RCC 7860 (cell line): ENCODE data around the gene TREML4.
A peak's percentile ranks its signal among the peaks of the same experiment; 100 is the strongest.
"Not testable (repeated sequence)": the region's sequence is repeated elsewhere in the genome, so short reads cannot be mapped to it uniquely, and the experiment has no call there.

ENCODE experiments used
- DNase-seq: peaks from one replicate; pipeline ENCODE4 v3.0.0-alpha.2; 2015; ENCODE audit warnings: low spot score
- FAIRE-seq: peaks from 2 replicates; lab custom pipeline; 2012; peaks lifted over from hg19 to GRCh38; lab: Jason Lieb, UNC

TREML4 gene, protein sequence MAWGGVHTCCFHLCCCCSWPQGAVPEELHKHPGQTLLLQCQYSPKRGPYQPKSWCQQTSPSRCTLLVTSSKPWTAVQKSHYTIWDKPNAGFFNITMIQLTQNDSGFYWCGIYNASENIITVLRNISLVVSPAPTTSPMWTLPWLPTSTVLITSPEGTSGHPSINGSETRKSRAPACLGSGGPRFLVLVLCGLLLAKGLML

DNA sequence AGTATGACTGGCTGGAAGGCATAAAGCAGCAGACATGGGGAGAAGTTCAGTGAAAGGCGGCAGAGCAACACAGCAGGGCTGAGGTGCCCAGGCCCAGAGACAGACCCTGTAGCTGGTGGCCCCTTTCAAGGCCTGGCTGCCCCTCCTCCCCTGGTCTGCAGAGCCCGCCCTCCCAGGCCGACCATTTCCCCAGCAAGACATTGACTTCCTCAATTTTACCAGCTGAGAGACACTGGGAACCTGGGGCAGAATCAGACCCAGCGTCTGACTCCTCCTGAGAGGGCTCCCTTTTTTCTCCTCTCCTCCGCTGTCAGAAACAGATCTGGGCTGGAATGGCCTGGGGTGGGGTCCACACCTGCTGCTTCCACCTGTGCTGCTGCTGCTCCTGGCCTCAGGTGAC, at the start of gene TREML4:
TSS of gene TREML4 (plus strand) at position 254 of the 400 bp plus-strand sequence. CDS start at position 333, 79 bp downstream.
- no peak for DNase-seq

DNA sequence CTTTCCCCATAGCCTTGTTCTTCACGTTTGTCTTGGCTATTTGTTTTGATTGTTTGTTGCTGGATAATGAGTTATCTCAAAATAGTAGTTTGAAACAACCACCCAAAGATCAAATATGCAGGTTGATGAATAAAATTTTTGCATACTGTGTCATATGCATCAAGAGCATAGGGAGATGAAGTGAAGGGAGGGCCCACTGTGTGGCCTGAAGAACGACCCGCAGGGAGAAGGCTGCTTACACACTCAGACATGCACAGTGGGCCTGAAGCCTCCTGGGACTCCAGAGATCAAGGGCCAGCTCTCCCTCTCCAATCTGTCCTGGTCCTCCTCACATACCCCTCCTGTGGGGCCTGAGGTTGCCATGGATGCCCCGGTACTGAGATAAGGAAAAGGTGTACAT, 49.0 kb upstream of the TREML4 start:
- FAIRE-seq (no peak), DNase-seq (no peak)

More for the DNA sequence above, at the start of gene TREML4:
- no peak for FAIRE-seq

DNA sequence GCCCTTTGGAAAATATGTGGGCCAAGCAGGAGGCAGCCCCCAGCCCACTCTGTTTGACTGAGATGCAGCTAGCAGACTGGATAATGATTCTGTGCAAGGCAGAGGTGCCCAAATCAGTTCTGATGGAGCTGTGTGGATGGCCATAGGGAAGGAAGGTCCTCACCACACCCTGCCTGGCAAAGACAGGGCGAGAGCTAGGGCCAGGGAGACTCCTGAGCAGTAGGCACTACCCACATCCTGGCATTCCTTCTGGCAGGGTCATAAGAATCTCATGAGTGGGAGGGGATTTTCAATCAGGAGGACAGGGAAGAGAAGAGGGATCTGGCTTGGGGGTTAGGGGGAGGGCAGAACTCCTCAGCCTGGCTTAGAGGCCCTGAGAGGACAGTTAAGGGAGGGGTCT, 46.6 kb upstream of the TREML4 start:
- DNase-seq (no peak), FAIRE-seq (no peak)

DNA sequence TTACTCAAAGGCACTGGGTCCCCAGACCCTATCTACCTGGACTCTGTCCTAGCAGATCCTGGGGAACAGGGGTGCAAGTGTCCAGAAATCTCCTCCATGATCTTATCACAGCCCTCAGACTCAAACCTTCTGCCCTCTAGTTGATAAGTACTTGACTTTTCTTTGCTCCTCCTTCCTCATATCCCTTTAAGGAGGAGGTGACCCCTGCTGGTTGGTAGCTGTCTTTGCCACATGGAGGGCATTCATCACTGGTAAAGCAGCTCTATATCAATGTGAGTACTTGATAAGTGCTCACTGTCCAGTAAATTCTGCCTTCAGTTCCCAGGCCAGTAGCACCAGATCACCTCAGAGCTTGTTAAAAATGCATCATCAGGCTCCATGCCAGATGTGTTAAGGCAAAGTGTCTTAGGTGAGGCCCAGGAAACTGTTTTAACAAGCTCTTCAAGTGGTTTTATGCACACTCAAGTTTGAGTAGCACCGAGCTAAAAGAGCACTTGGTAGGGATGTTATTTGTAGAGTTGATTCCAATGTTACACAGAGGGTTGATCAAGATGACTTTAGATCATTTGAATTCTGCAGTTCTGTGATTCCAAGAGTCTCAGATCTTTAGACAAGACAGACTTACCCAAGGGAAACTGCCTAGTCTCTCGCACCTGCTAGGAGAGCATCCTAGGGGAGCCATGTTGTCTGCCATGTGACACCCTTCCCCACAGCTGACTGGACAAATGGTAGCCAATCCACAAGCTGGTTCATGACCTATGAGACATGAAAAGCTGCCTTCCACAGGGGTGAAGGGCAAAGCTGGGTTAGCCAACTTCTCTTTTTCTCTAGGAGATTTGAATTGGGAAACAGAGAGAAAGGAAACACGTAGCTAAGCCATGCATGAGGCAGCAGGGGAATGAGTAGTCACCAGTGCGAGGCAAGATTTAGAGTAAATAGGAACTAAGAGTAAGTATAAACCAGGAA, 45.8 kb upstream of the TREML4 start:
- no peak for FAIRE-seq
- peak; percentile 17 for DNase-seq

DNA sequence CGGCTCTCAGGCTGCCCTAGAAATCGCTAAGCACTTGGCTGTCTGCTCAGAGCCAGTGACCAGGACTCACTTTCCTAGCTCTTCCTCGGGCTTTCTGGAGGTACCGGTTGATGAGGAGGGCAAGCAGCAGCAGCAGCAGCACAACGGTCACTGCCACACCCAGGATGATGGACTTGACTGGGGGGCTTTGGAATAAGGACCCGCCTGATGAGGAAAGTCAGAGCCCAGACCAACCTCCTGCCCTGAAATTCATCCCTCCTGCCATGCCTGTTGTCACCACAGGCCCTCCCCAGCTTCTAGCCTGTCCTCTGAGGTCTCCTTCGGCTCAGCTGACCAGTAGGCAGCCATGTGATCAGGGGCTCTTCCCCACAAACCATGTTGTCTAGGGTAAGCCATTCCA, 43.4 kb upstream of the TREML4 start:
- no peak for DNase-seq
- no peak for FAIRE-seq

DNA sequence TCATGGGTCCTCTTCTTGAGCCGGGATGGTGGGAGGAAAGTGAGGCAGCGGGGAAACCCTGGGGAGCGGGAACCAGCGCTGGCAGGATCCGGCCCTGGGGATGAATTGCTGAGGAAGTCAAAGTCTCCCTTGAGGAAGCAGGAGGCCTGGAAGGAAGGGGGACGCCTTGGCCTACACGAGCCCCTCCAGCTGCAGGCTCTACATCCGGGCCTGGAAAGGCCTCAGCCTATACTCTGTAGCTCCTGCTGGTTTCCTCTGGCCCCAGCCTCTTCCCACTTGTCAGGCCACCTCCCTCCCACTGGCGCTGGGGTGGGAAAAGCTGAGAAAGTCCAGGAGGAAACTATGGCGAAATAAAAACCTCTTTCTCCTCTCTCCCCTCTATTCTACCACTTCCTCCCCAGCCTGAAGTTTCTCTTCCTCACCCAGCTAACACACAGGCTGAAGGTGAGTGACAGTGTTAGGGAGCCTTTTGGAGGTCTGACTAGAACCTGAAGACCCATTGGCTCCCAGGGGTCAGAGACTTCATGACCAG, 42.1 kb upstream of the TREML4 start:
- DNase-seq (no peak), FAIRE-seq (no peak)

DNA sequence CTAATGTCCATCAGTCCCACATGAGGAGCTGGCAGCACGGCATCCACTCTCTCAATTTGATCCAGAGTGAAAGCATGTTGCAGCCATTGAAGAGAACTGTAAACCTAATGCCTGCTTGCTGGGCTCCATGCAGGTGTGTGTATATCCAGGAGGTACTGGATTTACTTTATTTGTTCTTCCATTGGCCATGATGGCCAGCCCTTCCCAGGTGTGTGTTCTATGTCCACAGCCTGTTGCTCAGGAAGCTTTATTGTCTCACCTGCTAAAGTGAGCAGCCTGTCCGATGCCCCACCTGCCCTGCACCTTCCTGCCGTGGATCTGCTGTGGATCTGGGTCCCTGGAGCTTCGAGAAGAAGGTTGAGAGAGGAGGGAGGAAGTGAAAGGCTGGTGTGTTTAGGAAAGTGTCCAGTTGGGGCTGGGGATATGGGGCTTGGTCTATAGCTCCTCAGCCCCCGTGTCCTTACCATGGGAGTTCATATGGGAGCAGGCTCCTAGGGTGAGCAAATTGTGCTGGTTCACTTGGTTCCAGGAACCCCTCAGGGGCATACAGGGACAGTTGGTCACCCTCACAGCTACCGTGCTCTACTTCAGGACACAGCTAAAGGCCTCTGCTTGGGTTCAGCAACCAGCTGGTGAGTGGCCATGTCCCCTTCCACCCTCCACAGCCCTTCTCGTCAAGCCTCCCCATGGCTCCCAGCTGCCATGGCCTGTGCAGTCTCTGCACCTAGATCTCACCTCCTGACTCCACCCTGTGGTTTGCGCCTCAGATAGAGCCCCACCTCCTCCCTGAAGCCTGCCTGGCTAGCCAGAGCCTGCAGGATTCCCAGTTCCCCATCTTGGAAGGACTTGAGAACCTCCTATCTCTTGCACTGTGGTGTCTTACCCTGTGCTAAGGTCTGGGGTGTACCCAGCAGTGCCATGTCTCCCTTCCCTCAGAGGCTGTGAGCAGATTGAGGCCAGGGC, 39.9 kb upstream of the TREML4 start:
- no peak for FAIRE-seq
- no peak for DNase-seq

DNA sequence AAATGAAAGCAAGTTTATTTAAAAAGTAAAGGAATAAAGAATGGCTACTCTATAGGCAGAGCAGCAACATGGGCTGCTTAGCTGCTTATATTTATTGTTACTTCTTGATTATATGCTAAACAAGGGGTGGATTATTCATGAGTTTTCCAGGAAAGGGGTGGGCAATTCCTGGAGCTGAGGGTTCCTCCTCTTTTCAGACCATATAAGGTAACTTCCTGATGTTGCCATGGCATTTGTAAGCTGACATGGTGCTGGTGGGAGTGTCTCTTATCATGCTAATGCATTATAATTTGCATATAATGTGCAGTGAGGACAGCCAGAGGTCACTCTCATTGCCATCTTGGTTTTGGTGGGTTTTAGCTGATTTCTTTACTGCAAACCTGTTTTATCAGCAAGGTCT, 39.1 kb upstream of the TREML4 start:
- FAIRE-seq, DNase-seq: not testable (repeated sequence)

DNA sequence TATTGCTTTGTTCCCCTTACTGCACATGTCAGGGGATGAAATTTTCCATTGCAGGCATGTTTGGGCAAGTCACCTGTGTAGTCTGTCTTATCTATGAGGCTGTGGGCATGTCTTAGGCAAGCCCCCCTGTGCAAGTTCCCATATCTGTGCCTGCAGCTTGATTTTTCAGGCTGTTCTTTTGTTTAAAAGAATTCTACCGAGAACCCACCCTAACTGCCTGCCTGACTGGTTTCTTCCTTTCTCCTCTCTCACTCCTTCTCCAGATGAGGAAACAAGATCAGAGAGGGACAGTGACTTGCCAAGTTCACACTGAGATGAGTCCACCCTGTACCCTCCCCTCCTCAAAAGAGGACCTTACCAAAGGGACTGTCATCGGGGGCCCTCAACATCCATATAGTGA, 38.2 kb upstream of the TREML4 start:
- DNase-seq (no peak), FAIRE-seq (no peak)

DNA sequence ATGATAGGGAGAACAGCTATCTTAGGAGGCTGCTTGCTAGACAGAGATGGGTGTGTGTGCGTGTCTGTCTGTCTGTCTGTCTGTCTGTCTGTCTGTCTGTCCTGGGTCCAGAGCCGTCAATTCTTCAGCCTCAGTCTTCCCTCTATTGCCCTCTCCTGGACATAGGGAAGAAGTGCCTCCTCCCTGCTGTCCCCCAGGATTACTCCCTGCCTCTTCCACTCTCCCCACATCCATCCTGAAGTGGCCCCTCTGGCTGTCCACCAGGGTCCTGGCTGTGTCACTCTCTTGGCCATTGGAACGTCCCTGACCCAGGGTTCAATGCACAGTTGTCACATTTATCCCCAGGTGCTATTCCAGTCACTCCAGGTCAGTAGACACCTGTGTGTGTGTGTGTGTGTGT, 37.4 kb upstream of the TREML4 start:
- no peak for DNase-seq
- no peak for FAIRE-seq

DNA sequence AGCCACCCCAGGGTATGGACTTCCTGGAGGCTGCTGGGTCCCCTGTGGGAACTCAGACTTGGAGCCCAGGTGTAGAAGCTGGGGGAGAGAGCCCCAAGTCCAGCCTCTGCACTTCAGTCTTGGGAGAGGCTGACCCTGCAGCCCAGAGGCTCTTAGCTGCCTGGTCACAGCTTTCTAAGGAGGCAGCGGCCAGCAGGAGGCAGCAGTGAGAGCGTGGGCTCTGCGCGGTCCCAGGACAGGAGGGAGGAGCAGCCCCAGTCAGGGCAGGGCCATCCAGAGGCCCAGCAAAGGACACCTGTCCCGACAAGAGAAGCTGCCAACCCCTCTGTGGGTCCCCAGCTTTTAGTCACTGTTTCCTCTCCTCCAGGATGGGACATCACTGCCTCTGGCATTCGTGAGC, 36.6 kb upstream of the TREML4 start:
- FAIRE-seq = no peak
- DNase-seq = no peak

DNA sequence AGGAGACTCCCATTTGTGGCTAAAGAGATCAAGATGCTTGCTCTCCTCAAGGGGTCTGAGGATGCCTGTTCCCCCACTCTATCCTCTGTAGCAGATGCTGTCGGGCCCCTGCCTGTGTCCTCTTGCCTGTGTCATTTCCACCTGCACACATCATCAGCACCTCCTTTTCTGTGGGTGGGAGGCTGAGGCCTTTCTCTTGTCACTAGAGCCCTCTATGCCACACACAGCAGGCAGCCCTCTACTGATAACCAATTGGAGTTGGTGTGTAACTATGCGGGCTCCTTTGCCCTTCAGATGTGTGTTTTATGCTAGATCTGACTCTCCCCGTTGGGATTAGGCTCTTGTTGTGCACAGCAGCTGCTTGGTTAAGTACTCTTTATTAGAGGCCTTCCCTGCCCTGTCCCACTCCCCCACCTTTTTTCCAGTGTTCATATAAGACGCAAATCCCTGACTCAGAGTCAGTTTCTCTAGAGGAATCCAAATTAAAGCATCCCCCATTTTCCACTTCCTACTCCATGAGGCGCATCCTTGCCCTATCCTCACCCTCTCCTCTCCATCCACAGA, 34.9 kb upstream of the TREML4 start:
- FAIRE-seq (no peak), DNase-seq (no peak)

DNA sequence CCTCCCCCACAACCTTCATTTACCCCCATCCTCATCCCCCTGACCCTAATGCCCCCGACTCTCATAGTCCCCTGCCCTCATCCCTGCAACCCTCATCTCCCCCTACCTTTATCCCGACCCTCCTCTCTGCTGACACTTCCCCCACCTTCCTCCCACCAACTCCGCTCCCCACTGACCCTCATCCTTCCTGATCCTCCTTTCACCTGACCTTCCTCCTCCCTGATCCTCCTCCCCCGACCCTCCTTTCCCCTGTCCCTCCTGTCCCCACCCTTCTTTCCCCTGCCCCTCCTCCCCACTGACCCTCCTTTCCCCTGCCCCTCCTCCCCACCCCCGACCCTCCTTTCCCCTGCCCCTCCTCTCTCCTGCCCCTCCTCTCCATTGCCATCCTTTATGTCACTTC, 34.3 kb upstream of the TREML4 start:
- DNase-seq (no peak), FAIRE-seq (no peak)

DNA sequence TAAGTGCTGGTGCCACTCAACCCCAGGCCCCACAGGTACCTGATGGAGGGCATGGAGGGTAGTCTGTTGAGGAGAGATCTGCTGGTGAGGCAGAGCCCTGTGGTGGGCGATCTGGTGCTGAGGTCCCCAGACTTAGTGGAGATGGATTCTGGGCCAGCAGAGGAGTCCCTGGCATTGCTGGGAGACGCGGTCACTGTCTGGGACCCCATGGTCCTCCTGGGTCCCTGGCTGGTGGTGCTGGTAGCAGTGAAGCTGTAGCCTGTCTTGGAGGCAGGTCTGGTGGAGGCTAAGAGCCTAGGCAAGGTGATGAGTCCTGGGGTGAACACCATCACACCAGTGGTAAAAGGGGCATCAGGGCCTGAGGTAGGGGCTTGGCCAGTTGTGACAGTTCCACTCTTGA, 33.8 kb upstream of the TREML4 start:
- FAIRE-seq = no peak
- no peak for DNase-seq

DNA sequence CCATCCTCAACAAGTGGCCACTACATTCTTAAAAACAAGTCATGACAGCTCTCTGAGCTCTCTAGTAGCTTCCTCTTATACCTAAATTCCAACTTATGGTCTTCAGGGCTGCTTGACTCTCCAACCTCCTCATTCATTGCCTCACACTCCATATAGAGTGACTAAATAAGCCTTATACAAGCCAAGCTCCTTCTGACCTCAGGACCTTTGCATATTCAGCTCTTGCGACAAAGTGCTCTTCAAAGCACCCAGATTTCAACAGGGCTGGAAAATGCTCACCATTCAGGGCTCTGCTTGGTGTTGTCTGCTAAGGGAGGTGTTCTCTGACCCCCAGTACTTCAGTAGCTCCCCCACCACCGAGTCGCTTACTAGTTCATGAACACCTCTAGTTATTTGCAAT, 30.9 kb upstream of the TREML4 start:
- FAIRE-seq (no peak), DNase-seq (no peak)

DNA sequence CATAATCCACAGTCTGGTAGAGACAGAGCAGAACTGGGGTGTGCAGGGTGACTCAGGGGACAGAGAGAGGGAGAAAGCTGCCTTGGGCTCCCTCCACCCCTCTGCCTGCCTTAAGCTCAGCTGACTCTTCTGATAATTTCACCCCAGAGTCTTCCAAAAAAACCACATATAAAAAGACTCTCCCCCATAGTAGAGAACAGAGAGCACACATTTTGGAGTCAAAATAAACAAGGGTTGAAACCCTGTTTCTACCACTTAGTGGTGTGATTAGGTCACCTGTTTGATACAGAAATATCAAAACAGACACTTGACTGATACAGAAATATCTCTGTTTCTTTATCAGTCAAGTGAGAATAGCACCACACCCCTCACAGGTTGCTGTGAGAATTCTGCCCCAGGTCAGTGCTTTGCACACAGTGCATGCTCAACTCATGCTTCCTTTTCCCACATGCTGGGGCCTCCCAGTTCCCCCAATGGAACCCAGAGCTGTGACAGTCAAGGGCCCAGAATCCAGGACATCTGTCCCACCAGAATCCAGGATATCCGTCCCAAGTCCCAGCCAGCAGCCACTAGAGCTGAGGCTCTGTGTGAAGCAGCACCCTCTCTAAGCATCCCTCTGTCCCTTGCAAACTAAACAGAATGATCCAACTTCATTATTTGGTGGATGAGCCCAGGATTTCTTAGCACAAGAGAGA, 28.4 kb upstream of the TREML4 start:
- DNase-seq = no peak
- FAIRE-seq = no peak

DNA sequence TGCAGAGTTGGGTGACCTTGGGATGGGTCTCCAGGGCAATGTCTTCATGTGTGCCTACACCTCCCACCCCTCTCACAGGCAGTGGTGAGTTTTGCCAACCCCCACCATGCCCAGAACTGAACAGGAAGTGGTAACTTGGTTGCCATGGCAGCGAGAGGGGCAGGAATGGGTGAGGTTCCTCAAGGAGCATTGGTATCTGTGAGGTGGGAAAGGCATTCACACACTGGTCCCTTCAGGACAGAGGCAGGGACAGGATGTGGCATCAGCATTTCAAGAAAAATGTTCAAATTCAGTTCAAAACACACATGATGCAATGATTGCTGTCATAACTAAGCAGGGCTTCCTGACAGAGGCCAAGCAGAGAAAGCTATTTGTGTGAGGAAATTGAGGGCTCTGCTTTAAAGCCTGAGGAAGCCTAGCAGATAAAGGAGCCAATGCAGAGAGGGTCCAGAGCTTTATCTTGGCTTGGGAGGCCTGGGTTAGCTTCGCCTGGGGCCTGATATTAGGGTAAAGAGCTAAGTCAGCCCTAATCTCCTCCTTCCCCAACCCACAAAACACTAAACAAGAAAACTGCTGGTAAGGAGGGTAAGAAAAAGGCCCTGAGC, 27.8 kb upstream of the TREML4 start:
- FAIRE-seq (no peak), DNase-seq (no peak)

DNA sequence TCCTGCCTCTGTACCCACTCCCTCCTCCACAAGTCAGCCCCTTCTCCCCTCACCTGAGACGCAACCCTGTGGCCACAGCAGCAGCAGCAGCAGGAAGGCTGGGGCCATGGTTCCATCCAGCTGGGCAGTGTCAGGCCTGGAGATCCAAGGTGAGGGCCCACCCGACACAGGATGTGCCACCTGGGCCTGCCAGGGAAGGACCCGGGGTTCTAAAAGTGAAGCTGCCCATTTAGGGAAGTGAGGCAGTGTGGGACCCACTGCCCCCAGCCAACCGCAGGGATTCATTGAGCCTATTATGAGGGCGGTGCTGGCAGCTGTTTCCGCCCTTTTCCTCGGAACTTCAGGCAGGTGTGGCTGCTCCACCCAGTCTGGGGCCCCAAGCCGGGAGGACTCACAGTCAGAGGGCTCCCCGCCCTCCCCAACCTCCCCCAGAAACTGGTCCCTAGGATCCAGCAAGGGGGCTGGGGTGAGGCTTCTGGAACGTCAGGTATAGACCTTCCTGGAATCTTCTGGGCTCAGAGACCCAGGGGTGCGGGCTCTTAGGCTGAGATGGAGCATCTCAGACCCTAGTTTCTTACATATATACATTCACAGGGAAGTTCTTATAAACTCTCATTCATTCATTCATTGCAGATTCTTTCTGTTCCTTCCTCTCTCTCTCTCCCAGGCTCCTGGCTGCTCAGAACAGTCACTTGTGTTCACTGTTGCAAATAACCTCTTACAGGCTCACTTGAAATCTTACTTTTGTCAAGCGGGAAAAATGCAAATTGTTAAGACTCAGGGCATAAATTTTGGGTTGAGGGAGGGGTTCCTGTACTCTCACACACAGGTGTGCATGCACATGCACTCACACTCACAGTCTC, 27.0 kb upstream of the TREML4 start, which contains the start of gene TREML2:
TSS of gene TREML2 (minus strand) at position 249 of the 863 bp plus-strand sequence. CDS start at position 108, 141 bp downstream.
- no peak for FAIRE-seq
- DNase-seq = no peak
